ENCODE results near the gene DDX27. TPM values are rescaled to one million over a fixed set of nuclear protein-coding genes. Genes with fewer than 3 reads are reported as not detected.

DDX27 gene
- polyA plus RNA-seq, 3 donors from 2014 or later, result 14.3 to 41.9 (median 18.7) TPM

DNA sequence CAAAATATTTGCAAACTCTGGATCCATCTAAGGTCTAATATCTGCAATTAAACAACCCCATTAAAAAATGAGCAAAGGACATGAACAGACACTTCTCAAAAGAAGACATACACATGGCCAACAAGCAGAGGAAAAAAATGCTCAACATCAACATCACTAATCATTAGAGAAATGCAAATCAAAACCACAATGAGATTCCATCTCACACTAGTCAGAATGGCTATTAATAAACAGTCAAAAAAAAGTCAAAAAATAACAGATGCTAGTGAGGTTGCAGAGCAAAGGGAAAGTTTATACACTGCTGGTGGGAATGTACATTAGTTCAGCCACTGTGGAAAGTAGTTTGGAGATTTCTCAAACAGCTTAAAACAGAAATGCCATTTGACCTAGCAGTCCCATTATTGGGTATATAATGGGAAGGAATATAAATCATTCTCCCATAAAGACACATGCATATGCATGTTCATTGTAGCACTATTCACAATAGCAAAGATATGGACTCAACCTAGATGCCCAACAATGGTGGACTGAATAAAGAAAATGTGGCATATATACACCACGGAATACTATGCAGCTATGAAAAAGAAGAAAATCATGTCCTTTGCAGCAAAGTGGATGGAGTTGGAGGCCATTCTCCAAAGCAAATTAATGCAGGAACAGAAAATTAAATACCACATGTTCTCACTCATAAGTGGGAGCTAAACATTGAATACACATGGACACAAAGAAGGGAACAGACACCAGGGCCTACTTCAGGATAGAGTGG lies 49.6 kb downstream of the DDX27 start:
- no peak for DNase-seq
- Mint-ChIP-seq H3K36me3 (peaks cover 30 to 57% (median 47%) of the 10 kb centered on the region in 3 donors), H3K4me1 (peaks cover 56 to 75% of the 10 kb centered on the region in 2 donors)

DNA sequence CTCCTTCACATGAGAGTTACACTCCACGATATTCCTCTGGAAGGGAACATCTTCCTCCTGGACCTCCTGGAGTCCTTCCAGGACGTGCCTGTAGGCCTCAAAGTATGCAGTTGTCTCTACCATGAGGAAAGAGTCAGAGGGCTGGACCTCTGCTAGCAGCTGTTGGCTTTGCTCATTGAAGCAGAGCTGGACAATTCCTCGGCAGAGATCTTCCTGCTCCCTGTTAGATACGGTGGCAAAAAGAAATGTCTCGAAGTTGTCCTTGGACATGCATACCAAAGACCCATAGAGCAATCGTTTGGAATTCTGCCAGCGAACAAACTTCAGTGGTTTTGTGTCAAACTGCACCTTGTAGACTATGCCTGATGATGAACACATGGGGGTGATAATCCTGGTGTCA lies 51.0 kb downstream of the DDX27 start:
- Mint-ChIP-seq H3K36me3 (peaks cover 30 to 47% (median 38%) of the 10 kb centered on the region in 3 donors), H3K27ac (peak overlapping the region in 2 of 6 donors; percentile 64 to 67), H3K4me3 (peak overlapping the region in 2 of 5 donors; percentile 30 to 50), H3K27me3 (ENCODE audit: low read depth in 3 of 3) (peaks cover 0 to 4% (median 1%) of the 10 kb centered on the region in 3 donors), H3K4me1 (peaks cover 56 to 77% of the 10 kb centered on the region in 2 donors), H3K9me3 (no peaks in the 10 kb centered on the region)
- DNase-seq, result no peak

More for the DNA sequence above, 49.6 kb downstream of the DDX27 start:
- peak overlapping the region; percentile 13 to 77 (median 62) for H3K4me3 Mint-ChIP-seq
- peaks cover 0 to 4% (median 1%) of the 10 kb centered on the region in 3 donors for H3K27me3 Mint-ChIP-seq (ENCODE audit: low read depth in 3 of 3)
- peak overlapping the region; percentile 25 to 74 (median 56) for H3K27ac Mint-ChIP-seq
- H3K9me3 Mint-ChIP-seq, result no peaks in the 10 kb centered on the region

DNA sequence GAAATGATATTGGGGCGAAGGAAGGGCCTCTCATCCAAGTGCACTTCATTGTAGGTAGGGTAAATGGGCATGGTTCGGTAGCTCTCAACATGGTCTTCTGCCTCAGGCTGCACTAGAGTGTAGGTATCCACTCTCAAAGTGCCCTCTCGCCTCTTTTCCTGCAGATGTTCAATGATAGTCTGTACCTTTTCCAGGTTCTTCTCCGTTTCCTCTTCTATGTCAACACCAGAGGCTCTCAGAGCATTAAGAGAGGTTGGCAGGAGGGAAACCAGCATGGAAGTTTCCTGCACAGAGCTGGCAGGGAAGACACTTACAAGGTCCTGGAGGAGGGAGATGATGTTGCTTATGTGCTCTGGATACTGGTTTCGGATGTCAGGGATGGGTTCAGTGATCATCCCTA lies 51.5 kb downstream of the DDX27 start:
- no peak for DNase-seq
- peak overlapping the region in 4 of 6 donors; percentile 10 to 77 (median 66) for H3K27ac Mint-ChIP-seq
- peak overlapping the region in 2 of 5 donors; percentile 5 to 50 for H3K4me3 Mint-ChIP-seq
- H3K4me1 Mint-ChIP-seq, result peaks cover 58 to 77% of the 10 kb centered on the region in 2 donors
- H3K9me3 Mint-ChIP-seq, result no peaks in the 10 kb centered on the region
- H3K27me3 Mint-ChIP-seq (ENCODE audit: low read depth in 3 of 3), result peaks cover 0 to 4% (median 1%) of the 10 kb centered on the region in 3 donors
- peaks cover 30 to 49% (median 34%) of the 10 kb centered on the region in 3 donors for H3K36me3 Mint-ChIP-seq

DNA sequence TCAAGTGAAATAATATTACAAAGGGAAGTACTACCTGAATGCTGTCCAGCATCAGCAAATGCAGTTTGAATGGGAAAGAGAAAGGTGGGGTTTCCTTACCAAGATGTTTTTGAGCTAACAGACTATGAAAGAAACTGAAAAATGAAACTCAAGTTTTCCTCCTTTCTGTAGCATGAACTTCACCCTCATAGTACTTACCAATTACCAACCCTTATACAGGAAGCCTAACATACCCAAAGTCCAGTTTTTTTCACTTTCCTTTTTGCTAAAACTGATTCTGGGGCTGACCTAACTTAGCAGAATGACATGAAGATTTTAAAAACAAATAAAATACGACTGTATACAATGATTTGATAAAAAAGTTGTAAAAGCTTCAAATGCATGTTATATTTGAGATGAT lies 53.4 kb downstream of the DDX27 start:
- H3K4me1 Mint-ChIP-seq, result peaks cover 61 to 77% of the 10 kb centered on the region in 2 donors
- H3K27ac Mint-ChIP-seq, result peak overlapping the region in 1 of 6 donors; percentile 54
- no peak overlapping the region for H3K4me3 Mint-ChIP-seq
- H3K9me3 Mint-ChIP-seq, result no peaks in the 10 kb centered on the region
- no peak for DNase-seq
- H3K36me3 Mint-ChIP-seq, result peaks cover 30 to 46% (median 33%) of the 10 kb centered on the region in 3 donors
- peaks cover 0 to 5% (median 2%) of the 10 kb centered on the region in 3 donors for H3K27me3 Mint-ChIP-seq (ENCODE audit: low read depth in 3 of 3)

DNA sequence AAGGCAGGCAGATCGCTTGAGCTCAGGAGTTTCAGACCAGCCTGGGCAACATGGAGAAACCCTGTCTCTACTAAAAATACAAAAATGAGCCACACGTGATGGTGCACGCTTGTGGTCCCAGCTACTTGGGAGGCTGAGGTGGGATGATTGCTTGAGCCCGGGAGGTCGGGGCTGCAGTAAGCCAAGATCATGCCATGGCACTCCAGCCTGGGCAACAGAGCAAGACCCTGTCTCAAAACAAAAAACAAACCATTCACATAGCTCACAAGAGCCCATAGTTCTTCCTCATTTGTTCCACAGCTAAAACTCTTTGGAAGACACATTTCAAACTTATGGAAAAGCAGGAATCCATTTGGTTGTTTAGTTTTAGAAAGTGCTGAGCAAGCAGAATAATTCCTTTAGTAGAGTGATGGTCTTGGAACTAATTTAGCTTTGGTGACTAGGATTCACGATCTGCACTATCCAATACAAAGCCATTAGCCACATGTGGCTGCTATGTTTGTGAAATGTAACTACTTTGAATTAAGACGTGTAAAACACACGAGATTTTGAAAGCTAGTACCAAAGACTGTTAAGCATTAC lies 54.6 kb downstream of the DDX27 start:
- no peaks in the 10 kb centered on the region for H3K9me3 Mint-ChIP-seq
- H3K4me3 Mint-ChIP-seq, result no peak overlapping the region
- peaks cover 25 to 45% (median 27%) of the 10 kb centered on the region in 3 donors for H3K36me3 Mint-ChIP-seq
- peaks cover 58 to 75% of the 10 kb centered on the region in 2 donors for H3K4me1 Mint-ChIP-seq
- H3K27me3 Mint-ChIP-seq (ENCODE audit: low read depth in 3 of 3), result peaks cover 6 to 14% (median 9%) of the 10 kb centered on the region in 3 donors
- H3K27ac Mint-ChIP-seq, result no peak overlapping the region
- DNase-seq, result no peak

DNA sequence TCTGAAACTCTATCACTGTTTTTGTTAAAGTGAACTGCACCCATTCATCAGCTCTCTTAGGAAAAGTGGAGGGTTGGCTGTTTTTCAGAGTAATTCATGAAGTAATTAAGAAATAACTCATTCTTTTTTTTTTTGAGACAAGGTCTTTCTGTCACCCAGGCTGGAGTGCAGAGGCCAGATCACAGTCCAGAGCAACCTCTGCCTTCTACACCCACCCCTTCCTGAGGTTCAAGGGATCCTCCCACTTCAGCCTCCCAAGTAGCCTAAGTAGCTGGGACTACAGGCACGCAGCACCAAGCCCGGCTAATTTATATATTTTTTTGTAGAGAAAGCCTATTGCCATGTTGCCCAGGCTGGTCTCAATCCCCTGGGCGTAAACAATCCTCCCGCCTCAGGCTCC lies 56.0 kb downstream of the DDX27 start:
- Mint-ChIP-seq H3K4me1 (peaks cover 59 to 75% of the 10 kb centered on the region in 2 donors), H3K36me3 (peaks cover 24 to 44% (median 24%) of the 10 kb centered on the region in 3 donors), H3K27me3 (ENCODE audit: low read depth in 3 of 3) (peaks cover 11 to 20% (median 14%) of the 10 kb centered on the region in 3 donors), H3K9me3 (peaks cover 0 to 2% (median 1%) of the 10 kb centered on the region in 6 donors), H3K4me3 (peak overlapping the region in 1 of 5 donors; percentile 98), H3K27ac (peak overlapping the region in 4 of 6 donors; percentile 69 to 95 (median 82))
- no peak for DNase-seq

DNA sequence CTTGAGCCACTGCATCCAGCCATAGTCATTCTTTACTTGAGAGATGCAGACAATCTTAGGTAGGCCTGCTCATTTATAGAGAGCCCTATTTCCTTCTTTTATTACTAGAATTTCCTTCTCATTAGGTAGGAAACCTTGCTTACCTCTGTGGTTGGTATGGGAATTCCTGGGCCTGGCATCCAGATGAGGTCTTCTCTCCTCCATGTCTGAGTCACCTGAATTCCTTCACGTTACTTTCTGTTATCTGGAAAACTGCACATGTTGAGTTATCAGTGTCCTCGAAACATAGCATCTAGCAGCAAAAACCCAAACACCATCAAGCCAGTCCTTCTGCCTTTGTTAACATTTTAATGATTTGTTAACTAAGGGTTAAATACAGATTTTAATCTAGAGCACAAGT lies 56.4 kb downstream of the DDX27 start:
- peak overlapping the region; percentile 69 to 95 (median 82) for H3K27ac Mint-ChIP-seq

DNA sequence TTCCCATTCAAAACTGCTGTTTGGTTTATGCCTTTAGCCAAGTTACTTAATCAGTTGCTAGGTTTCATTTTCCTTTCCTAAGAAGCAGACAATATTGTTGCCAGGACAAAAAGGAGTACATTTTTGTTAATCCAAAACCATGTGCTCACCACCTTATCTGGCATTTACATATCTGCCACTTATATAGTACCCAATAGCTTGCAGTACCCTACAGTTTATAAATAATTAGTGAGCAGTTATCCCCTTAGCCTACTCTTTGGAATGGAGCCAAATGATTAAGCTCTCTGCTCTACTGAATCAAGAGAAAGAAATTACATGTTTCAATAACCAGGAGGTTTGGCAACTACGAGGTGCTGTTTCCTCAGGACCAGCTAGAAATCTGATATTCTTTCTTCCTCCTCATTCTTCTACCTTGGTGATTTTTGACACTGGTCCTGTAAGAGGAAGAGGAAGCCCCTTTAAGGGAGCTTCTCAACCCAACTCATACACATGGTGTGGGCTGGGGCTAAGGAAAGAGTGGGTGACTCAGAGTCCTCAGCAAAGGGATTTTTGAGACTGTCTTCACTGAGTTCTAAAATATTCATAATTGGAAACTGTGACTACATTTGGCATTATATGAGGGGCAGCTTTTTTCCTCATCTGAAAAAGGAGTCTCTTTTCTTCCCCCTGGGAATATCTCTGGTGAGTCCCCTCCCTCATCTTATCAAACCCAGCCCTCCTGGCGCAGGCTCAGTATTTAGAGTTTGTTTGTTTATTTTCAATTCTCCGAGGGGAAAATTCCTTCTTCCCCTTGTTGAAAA lies 57.1 kb downstream of the DDX27 start:
- peak overlapping the region; percentile 92 to 98 (median 94) for H3K4me3 Mint-ChIP-seq
- peak in 2 of 3 donors; percentile 10 to 28 for DNase-seq
- peaks cover 0 to 13% (median 7%) of the 10 kb centered on the region in 6 donors for H3K9me3 Mint-ChIP-seq
- peak overlapping the region; percentile 93 to 98 (median 95) for H3K27ac Mint-ChIP-seq
- H3K4me1 Mint-ChIP-seq, result peaks cover 62 to 75% of the 10 kb centered on the region in 2 donors
- H3K27me3 Mint-ChIP-seq (ENCODE audit: low read depth in 3 of 3), result peaks cover 12 to 25% (median 21%) of the 10 kb centered on the region in 3 donors
- peaks cover 24 to 45% (median 28%) of the 10 kb centered on the region in 3 donors for H3K36me3 Mint-ChIP-seq

More for the DNA sequence above, 56.4 kb downstream of the DDX27 start:
- Mint-ChIP-seq H3K9me3 (peaks cover 0 to 6% (median 2%) of the 10 kb centered on the region in 6 donors), H3K36me3 (peaks cover 24 to 44% (median 24%) of the 10 kb centered on the region in 3 donors), H3K4me3 (peak overlapping the region in 2 of 5 donors; percentile 93 to 98), H3K4me1 (peaks cover 59 to 75% of the 10 kb centered on the region in 2 donors), H3K27me3 (ENCODE audit: low read depth in 3 of 3) (peaks cover 12 to 21% (median 14%) of the 10 kb centered on the region in 3 donors)
- DNase-seq, result no peak

DNA sequence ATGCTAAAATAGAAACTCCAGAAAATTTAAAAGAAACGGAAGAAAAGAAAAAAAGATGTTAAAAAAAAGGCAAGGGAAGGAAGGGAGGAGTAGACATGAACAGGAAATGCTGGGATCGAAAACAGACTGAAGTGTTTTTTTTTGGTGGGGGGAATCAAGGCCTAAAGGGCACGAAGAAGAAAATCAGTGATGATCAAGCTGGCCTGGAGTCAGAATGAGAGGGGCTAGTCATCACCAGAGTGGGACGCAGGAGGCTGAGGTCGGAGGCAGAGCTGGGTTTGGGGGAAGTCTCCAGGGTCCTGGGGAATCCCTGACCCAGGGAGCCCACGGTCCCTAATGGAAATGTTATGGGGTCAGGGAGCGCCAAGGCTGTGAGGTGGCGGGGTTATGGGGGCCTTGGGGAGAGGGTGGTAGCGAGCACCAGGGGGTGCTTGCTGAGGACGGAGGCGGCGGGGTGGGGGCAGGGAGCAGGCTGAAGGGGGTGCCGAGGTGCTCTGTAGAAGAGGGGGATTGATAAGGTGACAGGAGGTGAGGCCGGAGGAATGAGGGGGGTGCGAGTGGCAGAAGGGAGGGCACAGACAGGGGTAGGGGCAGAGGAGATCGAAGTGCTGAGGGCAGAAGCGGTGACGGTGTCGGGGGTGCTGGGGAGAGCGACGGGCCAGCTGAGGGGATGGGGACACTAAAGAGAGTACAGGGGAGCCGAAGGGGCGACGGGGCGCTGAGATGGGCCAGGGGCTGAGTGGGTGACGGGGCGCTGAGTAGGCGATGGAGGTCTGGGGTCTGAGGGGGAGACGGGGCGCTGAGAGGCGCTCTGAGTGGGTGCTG lies 58.0 kb downstream of the DDX27 start:
- peaks cover 28 to 49% (median 32%) of the 10 kb centered on the region in 3 donors for H3K36me3 Mint-ChIP-seq
- H3K27me3 Mint-ChIP-seq (ENCODE audit: low read depth in 3 of 3), result peaks cover 15 to 29% (median 26%) of the 10 kb centered on the region in 3 donors
- H3K4me1 Mint-ChIP-seq, result peaks cover 67 to 78% of the 10 kb centered on the region in 2 donors

DNA sequence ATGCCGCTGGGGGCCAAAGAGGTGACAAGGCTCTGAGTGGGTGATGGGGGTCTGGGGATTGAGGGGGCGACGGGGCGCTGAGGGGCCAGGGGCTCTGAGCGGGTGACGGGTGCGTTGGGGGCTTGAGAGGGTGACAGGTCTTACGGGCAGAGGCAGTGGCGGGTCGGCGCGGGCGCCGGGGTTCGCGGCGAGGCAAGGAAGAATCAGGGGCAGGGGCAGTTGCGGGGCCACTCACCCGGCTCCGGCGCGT lies 58.5 kb downstream of the DDX27 start:
- no peak for DNase-seq
- H3K4me1 Mint-ChIP-seq, result peaks cover 69 to 78% of the 10 kb centered on the region in 2 donors
- H3K27me3 Mint-ChIP-seq (ENCODE audit: low read depth in 3 of 3), result peaks cover 18 to 33% (median 26%) of the 10 kb centered on the region in 3 donors
- H3K36me3 Mint-ChIP-seq, result peaks cover 33 to 52% (median 38%) of the 10 kb centered on the region in 3 donors
- H3K4me3 Mint-ChIP-seq, result peak overlapping the region; percentile 92 to 98 (median 94)
- peak overlapping the region; percentile 93 to 98 (median 95) for H3K27ac Mint-ChIP-seq
- peaks cover 0 to 26% (median 17%) of the 10 kb centered on the region in 6 donors for H3K9me3 Mint-ChIP-seq

More for the DNA sequence above, 58.0 kb downstream of the DDX27 start:
- peak overlapping the region; percentile 93 to 98 (median 95) for H3K27ac Mint-ChIP-seq
- peak in 2 of 3 donors; percentile 17 to 25 for DNase-seq
- H3K4me3 Mint-ChIP-seq, result peak overlapping the region; percentile 92 to 98 (median 94)
- H3K9me3 Mint-ChIP-seq, result peaks cover 0 to 22% (median 15%) of the 10 kb centered on the region in 6 donors

DNA sequence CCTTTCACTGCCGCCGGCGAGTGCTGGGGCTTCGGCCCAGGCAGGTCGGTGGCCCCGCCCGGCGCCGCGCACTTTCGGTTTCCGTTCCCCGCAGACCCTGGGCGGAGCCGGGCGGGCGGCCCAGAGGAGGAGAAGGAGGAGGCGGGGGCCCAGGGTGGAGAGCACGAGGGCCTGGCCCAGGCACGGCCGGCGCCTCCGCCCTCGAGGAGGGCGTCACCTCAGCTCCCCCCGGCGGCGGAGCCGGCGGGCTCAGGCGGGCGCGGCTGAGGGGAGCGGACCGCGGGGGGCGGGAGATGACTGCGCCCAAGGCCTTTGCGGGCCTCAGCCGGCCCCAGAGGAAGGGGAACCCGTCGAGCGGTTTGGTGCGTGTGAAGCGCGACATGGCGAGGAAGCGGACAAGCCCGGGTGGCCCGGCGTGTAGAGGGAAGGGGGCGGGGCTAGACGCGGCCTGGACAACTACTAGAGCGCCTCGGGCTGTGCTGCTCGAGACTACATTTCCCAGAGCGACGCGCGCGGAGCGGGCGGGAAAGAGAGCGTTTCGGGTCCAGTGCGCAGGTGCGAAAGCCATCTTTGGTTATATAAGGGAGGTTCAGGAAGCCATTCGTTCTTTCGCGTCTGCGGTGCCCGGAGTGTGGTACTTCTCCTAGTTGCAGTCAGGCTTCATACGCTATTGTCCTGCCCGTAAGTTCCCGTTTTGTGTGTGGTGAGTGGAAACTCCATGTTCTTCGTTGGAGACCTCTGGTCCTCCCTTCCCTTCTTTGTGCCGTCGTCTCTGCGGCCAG lies 59.0 kb downstream of the DDX27 start, which contains the start of gene ZNFX1:
ZNFX1 (minus strand) TSS at position 22 of the 782 bp plus-strand sequence. CDS start 2,218 bp downstream, outside the sequence.
- Mint-ChIP-seq H3K4me1 (peaks cover 73 to 82% of the 10 kb centered on the region in 2 donors), H3K9me3 (peaks cover 0 to 30% (median 19%) of the 10 kb centered on the region in 6 donors), H3K4me3 (peak within 1 kb of the TSS; percentile 92 to 98 (median 94)), H3K27me3 (ENCODE audit: low read depth in 3 of 3) (peaks cover 18 to 36% (median 26%) of the 10 kb centered on the region in 3 donors), H3K36me3 (peaks cover 39 to 56% (median 43%) of the 10 kb centered on the region in 3 donors), H3K27ac (peak within 1 kb of the TSS; percentile 95 to 99 (median 96))
- DNase-seq, result peak; percentile 99

Data from immature natural killer cell (primary cell).